H1 (cell line): Measurements from ENCODE around the gene FAM193B. TPM values are rescaled to one million over a fixed set of nuclear protein-coding genes. Genes with fewer than 3 reads are reported as not detected.

ENCODE experiments used
- CTCF ChIA-PET: fragments of 300-600 bp; sonication (Branson Sonifier 250); formaldehyde crosslinking; loops from one replicate; lab custom pipeline; 2021; ENCODE audit not compliant: partially characterized antibody; lab: Charles Lee
- POLR2A ChIA-PET: fragments of 300-600 bp; sonication (Branson Sonifier 250); formaldehyde crosslinking; loops from one replicate; lab custom pipeline; 2021; ENCODE audit warnings: inconsistent platforms; ENCODE audit not compliant: partially characterized antibody; lab: Charles Lee
- DNase-seq, 2 experiments: peaks; one replicate each; pipeline versions ENCODE4 v3.0.0 to v3.0.0-alpha.2; 2010 to 2022; ENCODE audit warnings: low spot score in 2 of 2, low read depth in 1 of 2, mixed read lengths in 1 of 2
- FAIRE-seq: peaks from 2 replicates; lab custom pipeline; 2011; peaks lifted over from hg19 to GRCh38; lab: Jason Lieb, UNC
- H2AFZ ChIP-seq: 2 replicates; pipeline ENCODE4 v1.8.1; 2012; ENCODE audit warnings: low read length, inconsistent platforms
- H2AK5ac ChIP-seq: 2 replicates; pipeline ENCODE4 v1.6.1; 2013; ENCODE audit warnings: low read depth, low read length
- H2BK120ac ChIP-seq: replicated peaks from 2 replicates; pipeline ENCODE3; 2013; ENCODE audit warnings: low read depth, low read length, inconsistent platforms
- H2BK12ac ChIP-seq: 2 replicates; pipeline ENCODE4 v1.6.1; 2013; ENCODE audit warnings: low read depth, low read length
- H2BK15ac ChIP-seq: 2 replicates; pipeline ENCODE4 v1.6.1; 2013; ENCODE audit warnings: low read length
- H2BK20ac ChIP-seq: 2 replicates; pipeline ENCODE4 v1.6.1; 2013; ENCODE audit warnings: low read length
- H2BK5ac ChIP-seq: 2 replicates; pipeline ENCODE4 v1.6.1; 2013; ENCODE audit warnings: low read depth, low read length
- H3K14ac ChIP-seq: 2 replicates; pipeline ENCODE4 v1.6.1; 2013; ENCODE audit warnings: inconsistent platforms; ENCODE audit not compliant: insufficient read length
- H3K18ac ChIP-seq: 2 replicates; pipeline ENCODE4 v1.6.1; 2013; ENCODE audit warnings: low read length; ENCODE audit errors: extremely low read depth
- H3K23ac ChIP-seq: 2 replicates; pipeline ENCODE4 v1.6.1; 2013; ENCODE audit warnings: inconsistent platforms; ENCODE audit not compliant: insufficient read length
- H3K23me2 ChIP-seq: 2 replicates; pipeline ENCODE4 v1.6.1; 2013; ENCODE audit warnings: low read depth, low read length
- H3K27ac ChIP-seq: 2 replicates; pipeline ENCODE4 v1.6.1; 2011; ENCODE audit warnings: low read depth, low read length, inconsistent platforms
- H3K27me3 ChIP-seq, 4 experiments: replicated peaks in 1 of 4; 1 replicate in 1 of 4; 2 replicates in 3 of 4; pipeline versions ENCODE4 v1.6.1 to v1.8.1; 2011 to 2013; ENCODE audit warnings: low read length in 3 of 4, mild to moderate bottlenecking in 3 of 4, inconsistent platforms in 2 of 4, mixed read lengths in 2 of 4, moderate library complexity in 1 of 4; ENCODE audit not compliant: control insufficient read depth in 3 of 4, insufficient read depth in 3 of 4; ENCODE audit errors: extremely low read depth in 1 of 4
- H3K36me3 ChIP-seq, 4 experiments: 2 replicates each; pipeline versions ENCODE4 v1.6.1 to v1.8.1; 2011 to 2013; ENCODE audit warnings: mild to moderate bottlenecking in 4 of 4, low read length in 3 of 4, moderate library complexity in 2 of 4, control low read depth in 1 of 4, inconsistent platforms in 1 of 4; ENCODE audit not compliant: insufficient read depth in 4 of 4, control insufficient read depth in 2 of 4
- H3K4ac ChIP-seq: replicated peaks from 2 replicates; pipeline ENCODE3; 2013; ENCODE audit warnings: low read length, low read depth, mixed read lengths, inconsistent platforms; ENCODE audit not compliant: insufficient read length
- H3K4me1 ChIP-seq, 4 experiments: replicated peaks in 1 of 4; 1 replicate in 1 of 4; 2 replicates in 3 of 4; pipeline versions ENCODE4 v1.6.1 to v1.8.1; 2011 to 2013; ENCODE audit warnings: low read length in 3 of 4, inconsistent platforms in 2 of 4, mixed read lengths in 1 of 4; ENCODE audit not compliant: insufficient read depth in 4 of 4, control insufficient read depth in 3 of 4
- H3K4me2 ChIP-seq, 2 experiments: 2 replicates each; pipeline versions ENCODE4 v1.6.1 to v1.8.1; 2011 to 2013; ENCODE audit warnings: low read depth in 2 of 2, low read length in 2 of 2, control low read depth in 1 of 2, inconsistent platforms in 1 of 2, mild to moderate bottlenecking in 1 of 2; ENCODE audit not compliant: insufficient read depth in 1 of 2
- H3K4me3 ChIP-seq, 4 experiments: fragments of 200-600, 300-600 bp in 1 of 4; sonication (generic), shearing (Covaris generic), sonication (Bioruptor Twin) in 1 of 4; 2 replicates each; pipeline versions ENCODE4 v1.5.1 to v1.8.1; 2011 to 2016; ENCODE audit warnings: low read length in 4 of 4, low read depth in 3 of 4, control low read depth in 2 of 4, inconsistent platforms in 2 of 4, mild to moderate bottlenecking in 2 of 4, mixed read lengths in 1 of 4, moderate library complexity in 1 of 4; ENCODE audit not compliant: insufficient read depth in 2 of 4; ENCODE audit errors: extremely low read depth in 1 of 4
- H3K56ac ChIP-seq: replicated peaks from 2 replicates; pipeline ENCODE3; 2013; ENCODE audit warnings: low read depth, mild to moderate bottlenecking, mixed read lengths, low read length, inconsistent platforms; ENCODE audit not compliant: insufficient read length
- H3K79me1 ChIP-seq: 2 replicates; pipeline ENCODE4 v1.6.1; 2013; ENCODE audit warnings: low read depth, low read length, control low read depth
- H3K79me2 ChIP-seq, 2 experiments: 2 replicates each; pipeline versions ENCODE4 v1.6.1 to v1.8.1; 2012 to 2013; ENCODE audit warnings: low read length in 2 of 2, mild to moderate bottlenecking in 2 of 2, inconsistent platforms in 1 of 2; ENCODE audit not compliant: insufficient read depth in 2 of 2, control insufficient read depth in 1 of 2
- H3K9ac ChIP-seq, 4 experiments: replicated peaks in 1 of 4; 1 replicate in 1 of 4; 2 replicates in 3 of 4; pipeline versions ENCODE4 v1.6.1 to v1.8.1; 2011 to 2013; ENCODE audit warnings: low read depth in 3 of 4, low read length in 3 of 4, control low read depth in 2 of 4, mild to moderate bottlenecking in 2 of 4, moderate library complexity in 2 of 4, inconsistent platforms in 1 of 4; ENCODE audit errors: extremely low read depth in 1 of 4
- H3K9me3 ChIP-seq, 2 experiments: 2 replicates each; pipeline versions ENCODE4 v1.6.1 to v1.8.1; 2012 to 2013; ENCODE audit warnings: mild to moderate bottlenecking in 2 of 2, moderate library complexity in 2 of 2, control low read depth in 1 of 2, inconsistent platforms in 1 of 2, low read depth in 1 of 2, low read length in 1 of 2, mixed read lengths in 1 of 2; ENCODE audit not compliant: insufficient read depth in 2 of 2
- H4K20me1 ChIP-seq, 2 experiments: replicated peaks in 1 of 2; 2 replicates each; pipeline versions ENCODE3 to v1.8.1; 2011 to 2013; ENCODE audit warnings: inconsistent platforms in 2 of 2, low read length in 2 of 2, mild to moderate bottlenecking in 1 of 2; ENCODE audit not compliant: insufficient read depth in 2 of 2, control insufficient read depth in 1 of 2
- H4K5ac ChIP-seq: 2 replicates; pipeline ENCODE4 v1.6.1; 2013; ENCODE audit warnings: low read length, low read depth, mixed read lengths, inconsistent platforms; ENCODE audit not compliant: insufficient read length
- H4K8ac ChIP-seq: 2 replicates; pipeline ENCODE4 v1.8.0; 2013; ENCODE audit warnings: mild to moderate bottlenecking, moderate library complexity, low read length, inconsistent platforms; ENCODE audit not compliant: insufficient read depth; ENCODE audit errors: extremely low read depth
- H4K91ac ChIP-seq: replicated peaks from 2 replicates; pipeline ENCODE3; 2013; ENCODE audit warnings: low read length, mixed read lengths, inconsistent platforms; ENCODE audit not compliant: insufficient read length
- CBX8 ChIP-seq: fragments of 300-800, 300-1000 bp; sonication (generic); IDR thresholded peaks from 2 replicates; pipeline ENCODE4 v1.7.1; 2016; ENCODE audit warnings: low read depth, low read length, borderline replicate concordance
- CHD2 ChIP-seq: IDR thresholded peaks from 2 replicates; pipeline ENCODE4 v1.6.1; 2012; ENCODE audit warnings: low read length, improper control_type of control experiment
- EP300 ChIP-seq, 2 experiments: IDR thresholded peaks; 1 replicate in 1 of 2; 2 replicates in 1 of 2; pipeline ENCODE4 v1.6.1; 2011 to 2012; ENCODE audit warnings: low read depth in 2 of 2, low read length in 2 of 2, mild to moderate bottlenecking in 2 of 2, borderline replicate concordance in 1 of 2, inconsistent platforms in 1 of 2, moderate library complexity in 1 of 2
- HDAC2 ChIP-seq, 2 experiments: fragments of 300-600 bp in 1 of 2; sonication (generic) in 1 of 2; IDR thresholded peaks; 2 replicates each; pipeline ENCODE4 v1.6.1; 2011 to 2012; ENCODE audit warnings: low read depth in 2 of 2, low read length in 2 of 2, mild to moderate bottlenecking in 2 of 2, moderate library complexity in 2 of 2, borderline replicate concordance in 1 of 2, inconsistent platforms in 1 of 2
- HDAC6 ChIP-seq: IDR thresholded peaks from one replicate; pipeline ENCODE4 v1.7.1; 2012; ENCODE audit warnings: low read depth, mild to moderate bottlenecking, inconsistent platforms, low read length, moderate library complexity
- NRF1 ChIP-seq: IDR thresholded peaks from 2 replicates; pipeline ENCODE4 v1.6.1; 2011; ENCODE audit warnings: mild to moderate bottlenecking, low read depth, low read length, improper control_type of control experiment
- RAD21 ChIP-seq, 2 experiments: IDR thresholded peaks in 1 of 2; conservative IDR thresholded peaks in 1 of 2; 2 replicates each; pipeline ENCODE4 v1.6.1; 2011; ENCODE audit warnings: low read depth in 2 of 2, low read length in 2 of 2, improper control_type of control experiment in 1 of 2, inconsistent platforms in 1 of 2, mild to moderate bottlenecking in 1 of 2, moderate library complexity in 1 of 2
- RXRA ChIP-seq: IDR thresholded peaks from 2 replicates; pipeline ENCODE4 v1.6.1; 2011; ENCODE audit warnings: low read depth, mild to moderate bottlenecking, low read length, moderate library complexity; ENCODE audit not compliant: insufficient read depth
- TAF7 ChIP-seq: optimal IDR thresholded peaks from 2 replicates; pipeline ENCODE3; 2011; ENCODE audit warnings: low read depth, mild to moderate bottlenecking, inconsistent platforms, low read length, moderate library complexity, borderline replicate concordance
- WGBS, 2 experiments: shearing (Covaris generic) in 1 of 2; methylation state at CpG; one replicate each; pipeline versions ENCODE4 v1.1.6 to v1.1.7; 2013 to 2015; ENCODE audit warnings: low lambda C conversion rate in 2 of 2, mixed read lengths in 2 of 2, inconsistent platforms in 1 of 2, low coverage in 1 of 2, missing lambda C conversion rate in 1 of 2; ENCODE audit not compliant: insufficient replicate concordance in 2 of 2, insufficient coverage in 1 of 2, insufficient read length in 1 of 2; ENCODE audit errors: extremely low coverage in 1 of 2, missing lambda C conversion rate in 1 of 2; 5-methylcytosine and 5-hydroxymethylcytosine counted together
- polyA plus RNA-seq, 7 experiments: library from polyadenylated mRNA; depleted of rRNA in 3 of 7; stranded (reverse) in 5 of 7; unstranded in 2 of 7; fragments of >200 nt in 5 of 7; fragments of 200-250 nt in 2 of 7; gene quantifications; 1 replicate in 5 of 7; 2 replicates in 1 of 7; 4 replicates in 1 of 7; pipeline versions ENCODE4 v1.2.1 to v1.2.3, GENCODE V29; 2011 to 2013; ENCODE audit warnings: missing spikeins in 2 of 7, mixed read lengths in 2 of 7
- total RNA-seq: library from RNA; stranded (reverse); fragmentation: NEBNext Ultra II Directional; extraction: Animal tissue kit (Norgen Biotek cat#: 25700); gene quantifications from 2 replicates; pipeline ENCODE4 v1.2.1, GENCODE V29; 2021
- TF ChIP-seq, protein P1 (sequence below): IDR thresholded peaks from 2 replicates; pipeline ENCODE4 v1.6.1; 2012; ENCODE audit warnings: inconsistent platforms

The FAM193B gene
- total and polyA plus RNA-seq, 2 of the 8 experiments (the other 6 are each of a cell fraction or from before 2014, with no cell fraction given), result 49.9 to 69.8 TPM

DNA sequence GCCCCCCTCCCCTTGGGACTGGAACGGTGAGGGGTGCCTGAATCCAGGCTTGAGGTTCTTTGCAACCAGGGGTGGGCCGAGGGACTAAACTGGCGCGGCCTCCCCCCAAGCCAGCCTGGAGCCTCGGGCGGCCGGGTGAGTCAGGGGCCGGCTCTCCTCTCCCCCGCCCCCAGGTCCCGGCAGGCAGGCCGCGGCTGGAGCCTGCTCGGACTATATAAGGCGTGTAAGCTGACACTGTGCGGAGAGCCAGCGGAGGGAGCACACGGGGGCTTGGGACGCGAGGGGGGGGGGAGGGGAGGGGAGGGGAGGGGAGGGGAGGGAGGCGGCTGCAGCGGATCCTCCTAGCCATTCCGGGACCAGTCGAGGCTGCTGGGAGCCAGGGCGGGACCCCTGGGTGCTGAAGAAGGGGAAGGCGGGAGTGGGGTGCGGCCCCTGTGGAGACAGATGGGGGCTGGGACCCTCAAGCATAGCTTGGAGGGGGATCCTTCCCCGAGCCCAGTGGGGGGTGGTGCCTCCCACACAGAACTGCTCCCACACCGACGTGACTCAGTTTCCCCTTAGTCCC, 57.6 kb downstream of the FAM193B start:
- peak in 1 of 2 experiments; percentile 83 for DNase-seq
- H4K20me1 ChIP-seq, result peaks cover 3 to 4% of the 10 kb centered on the region in 2 experiments
- peak overlapping the region; percentile 46 to 93 (median 84) for H3K9ac ChIP-seq
- ChIA-PET CTCF (interaction anchor here (0.6 to 20.8 kb wide), 13 partner anchors 7 to 388 kb away, joined by 3 to 306 read pairs (median 9); partner anchors contain the start of genes DDX41, DOK3 and PDLIM7), POLR2A (interaction anchor here (0.6 to 67.5 kb wide), 20 partner anchors 17 to 196 kb away, joined by 3 to 3349 read pairs (median 4); partner anchors contain the start of genes B4GALT7, DBN1, DDX41 and DOK3)
- peak overlapping the region; percentile 89 for H4K5ac ChIP-seq
- H3K79me1 ChIP-seq, result no peaks in the 10 kb centered on the region; the same call in 1 of the 2 replicates
- H3K4me1 ChIP-seq, result peaks cover 0 to 31% (median 27%) of the 10 kb centered on the region in 4 experiments; a peak in 6 of 7 replicates
- peaks cover 10% of the 10 kb centered on the region for H3K23me2 ChIP-seq
- H3K4me3 ChIP-seq, result peak overlapping the region; percentile 61 to 83 (median 68)
- peak overlapping the region; percentile 70 for H3K56ac ChIP-seq
- no peak overlapping the region for H2AK5ac ChIP-seq
- H2BK120ac ChIP-seq, result no peak overlapping the region
- peaks cover 0 to 8% of the 10 kb centered on the region in 2 experiments; a peak in 1 of 4 replicates for H3K79me2 ChIP-seq
- H3K14ac ChIP-seq, result no peak overlapping the region
- no peak overlapping the region for H2BK20ac ChIP-seq
- peak overlapping the region; percentile 88 for H4K91ac ChIP-seq
- WGBS, 2 experiments, result 1% methylated on average over 14 of the region's 29 CpGs; no CpG with 5 or more reads in 1 of the 2 experiments
- no peak overlapping the region; the same call in 1 of the 2 replicates for H2BK15ac ChIP-seq
- H3K9me3 ChIP-seq, result no peaks in the 10 kb centered on the region
- H2BK5ac ChIP-seq, result peak overlapping the region; percentile 91; the same call in 1 of the 2 replicates
- no peak overlapping the region for H2BK12ac ChIP-seq
- peak overlapping the region; percentile 91 for H4K8ac ChIP-seq
- H2AFZ ChIP-seq, result no peak overlapping the region
- H3K23ac ChIP-seq, result no peak overlapping the region
- peak overlapping the region; percentile 98 for H3K27ac ChIP-seq
- peaks cover 0 to 6% (median 5%) of the 10 kb centered on the region in 4 experiments; a peak in 4 of 8 replicates for H3K36me3 ChIP-seq
- peak overlapping the region; percentile 91 for H3K18ac ChIP-seq
- H3K4ac ChIP-seq, result peak overlapping the region; percentile 93
- no peak for FAIRE-seq
- peak overlapping the region; percentile 88 to 91 for H3K4me2 ChIP-seq
- H3K27me3 ChIP-seq, result peaks cover 2 to 12% (median 11%) of the 10 kb centered on the region in 4 experiments; a peak in 6 of 7 replicates
- TF ChIP-seq HDAC6 (no peak), RXRA (no peak), EP300 (IDR thresholded peaks at IDR 0.05; ENCODE audit: borderline replicate concordance in 1 of 2, low read depth in 2 of 2, low read length in 2 of 2) (0 out of 3 replicates have a peak, but pooled peaks of 1 of the 2 experiments have one; percentile 64), CBX8 (no peak), HDAC2 (IDR thresholded peaks at IDR 0.05; ENCODE audit: borderline replicate concordance in 1 of 2, low read depth in 2 of 2, low read length in 2 of 2) (no peak), NRF1 (no peak), CHD2 (no peak), TAF7 (no peak), RAD21 (IDR thresholded peaks at IDR 0.05 in 1 of 2, conservative IDR thresholded peaks at IDR 0.05 in 1 of 2; ENCODE audit: low read depth in 2 of 2, low read length in 2 of 2) (no peak)
- TF ChIP-seq, protein P1, sequence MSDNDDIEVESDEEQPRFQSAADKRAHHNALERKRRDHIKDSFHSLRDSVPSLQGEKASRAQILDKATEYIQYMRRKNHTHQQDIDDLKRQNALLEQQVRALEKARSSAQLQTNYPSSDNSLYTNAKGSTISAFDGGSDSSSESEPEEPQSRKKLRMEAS, result no peak
